ENCODE measurements around the gene KCNJ9. TPM values are rescaled to one million over a fixed set of nuclear protein-coding genes. Genes with fewer than 3 reads are reported as not detected.
"Not testable (repeated sequence)": the region's sequence is repeated elsewhere in the genome, so short reads cannot be mapped to it uniquely, and the experiment has no call there.

KCNJ9 gene
- total RNA-seq, 1 donor from 2014 or later, result not detected

DNA sequence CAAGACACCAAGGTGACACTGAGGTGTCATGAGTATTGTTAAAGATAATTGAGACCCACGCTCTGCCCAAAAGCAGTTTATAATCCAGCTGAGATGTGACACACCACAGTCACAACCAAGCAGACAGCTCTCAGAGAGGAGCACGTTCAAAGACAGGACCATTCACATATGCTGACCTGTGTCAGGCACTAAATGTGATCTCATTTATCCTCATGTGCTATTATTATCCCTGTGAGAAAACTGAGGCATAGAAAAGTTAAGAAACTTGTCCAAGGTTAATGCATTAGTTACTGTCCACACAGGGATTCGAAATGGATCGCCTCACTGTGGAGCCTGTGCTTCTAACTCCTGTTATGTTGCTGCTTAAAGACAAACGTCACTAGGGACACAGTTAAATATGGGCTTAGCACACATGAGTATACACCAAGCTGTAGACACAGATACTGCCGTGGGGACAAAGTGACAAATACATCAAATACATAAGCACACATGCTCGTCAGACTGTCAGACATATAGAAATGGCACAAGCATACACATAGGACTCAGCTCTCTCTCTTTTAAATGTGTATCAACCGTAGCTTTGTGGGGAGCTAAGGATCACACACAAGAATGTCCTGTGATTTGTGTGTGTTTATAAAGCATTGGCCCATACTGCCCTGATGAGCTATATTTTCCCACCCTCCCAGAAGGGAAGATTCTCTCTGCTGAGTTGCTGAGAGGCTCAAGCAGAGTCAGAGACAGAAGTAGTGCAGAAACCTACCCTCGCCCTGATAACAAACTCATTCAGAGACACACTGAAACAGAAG lies 20.6 kb downstream of the KCNJ9 start:
- peak; percentile 46 for DNase-seq (ENCODE audit: low read depth)

DNA sequence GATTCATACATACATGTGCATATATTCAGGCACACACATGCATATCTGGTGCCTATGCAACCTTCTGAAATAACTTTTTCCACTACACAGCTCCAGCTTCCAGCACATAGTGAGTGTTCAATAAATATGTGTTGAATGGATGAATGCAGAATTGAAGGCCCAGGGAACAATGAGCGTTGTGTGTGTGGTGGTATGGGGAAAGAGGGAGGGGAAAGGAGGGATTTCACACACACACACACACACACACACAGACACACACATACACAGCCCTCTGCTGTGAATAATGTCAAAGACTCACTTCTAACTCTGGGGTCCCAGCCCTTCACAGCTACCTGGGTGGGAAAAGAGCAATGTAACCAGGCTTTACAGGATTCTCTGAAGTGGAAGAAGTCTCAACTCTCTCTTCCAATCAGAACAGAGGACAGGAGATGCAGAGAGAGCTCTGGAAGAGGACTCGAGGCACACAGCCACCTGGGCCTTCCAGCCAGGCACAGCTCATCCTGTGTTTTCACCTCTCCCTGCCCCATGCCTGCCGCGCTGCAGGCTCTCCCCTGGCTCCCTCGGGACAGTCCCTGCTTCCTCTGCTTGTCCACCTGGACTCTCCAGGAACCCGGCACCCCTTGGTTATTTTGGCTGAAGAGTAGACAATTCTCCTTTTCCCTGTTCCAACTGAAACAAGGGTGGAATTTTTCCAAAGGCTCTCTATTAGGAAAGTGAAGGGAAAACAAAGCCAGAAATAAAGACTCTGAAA lies 22.5 kb downstream of the KCNJ9 start:
- DNase-seq (ENCODE audit: low read depth), result no peak

DNA sequence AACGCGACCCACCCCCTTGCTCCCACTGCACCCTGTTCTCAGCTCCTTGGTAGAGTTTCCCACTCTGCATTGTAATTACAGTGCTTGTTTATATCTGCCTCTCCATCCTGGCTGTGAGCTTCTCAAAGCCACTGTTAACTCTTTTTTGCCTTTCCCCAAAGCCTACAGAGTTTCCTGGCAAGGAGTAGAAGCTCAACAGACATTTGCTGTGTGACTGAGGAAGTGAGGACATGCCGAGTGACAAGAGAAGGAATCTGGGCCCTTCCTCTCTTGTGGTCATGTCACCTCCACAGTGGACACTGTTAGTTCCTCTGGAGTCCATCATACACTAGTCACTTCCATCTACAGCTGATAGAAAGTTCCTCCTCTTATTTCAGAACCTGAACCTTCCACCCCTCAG lies 23.1 kb downstream of the KCNJ9 start:
- no peak for DNase-seq (ENCODE audit: low read depth)

DNA sequence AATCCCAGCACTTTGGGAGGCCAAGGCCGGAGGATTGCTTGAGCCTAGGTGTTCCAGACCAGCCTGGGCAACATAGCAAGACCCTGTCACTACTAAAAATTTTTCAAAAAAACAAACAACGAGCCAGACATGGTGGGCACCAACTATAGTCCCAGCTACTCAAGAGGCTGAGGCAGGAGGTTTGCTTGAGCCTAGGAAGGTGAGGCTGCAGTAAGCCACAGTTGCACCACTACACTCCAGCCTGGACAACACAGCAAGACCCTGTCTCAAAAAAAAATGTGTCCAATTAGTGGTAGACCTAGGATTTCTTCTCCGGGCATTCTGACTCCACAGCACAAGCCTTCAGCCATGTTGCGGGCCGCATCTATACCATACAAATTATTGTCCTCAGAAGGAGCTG lies 23.8 kb downstream of the KCNJ9 start:
- DNase-seq (ENCODE audit: low read depth), result no peak

DNA sequence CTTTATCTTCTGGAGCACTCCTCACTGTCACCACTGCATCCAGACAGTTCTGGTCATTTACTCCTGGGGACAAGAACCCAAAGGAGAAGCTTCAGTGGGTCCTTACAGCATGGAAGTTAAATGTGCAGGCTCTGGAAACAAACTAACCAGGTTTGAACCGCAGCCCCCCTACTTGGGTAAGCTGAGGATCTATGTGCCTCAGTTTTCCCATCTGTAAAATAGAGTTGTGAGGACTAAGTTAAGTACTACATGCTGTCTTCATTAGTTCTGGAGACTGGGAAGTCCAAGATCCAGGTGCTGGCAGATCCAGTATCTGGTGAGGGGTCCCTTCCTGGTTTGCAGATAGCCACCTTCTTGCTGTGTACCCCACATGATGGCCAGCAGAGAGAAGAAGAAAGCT lies 26.2 kb downstream of the KCNJ9 start:
- no peak for DNase-seq (ENCODE audit: low read depth)

DNA sequence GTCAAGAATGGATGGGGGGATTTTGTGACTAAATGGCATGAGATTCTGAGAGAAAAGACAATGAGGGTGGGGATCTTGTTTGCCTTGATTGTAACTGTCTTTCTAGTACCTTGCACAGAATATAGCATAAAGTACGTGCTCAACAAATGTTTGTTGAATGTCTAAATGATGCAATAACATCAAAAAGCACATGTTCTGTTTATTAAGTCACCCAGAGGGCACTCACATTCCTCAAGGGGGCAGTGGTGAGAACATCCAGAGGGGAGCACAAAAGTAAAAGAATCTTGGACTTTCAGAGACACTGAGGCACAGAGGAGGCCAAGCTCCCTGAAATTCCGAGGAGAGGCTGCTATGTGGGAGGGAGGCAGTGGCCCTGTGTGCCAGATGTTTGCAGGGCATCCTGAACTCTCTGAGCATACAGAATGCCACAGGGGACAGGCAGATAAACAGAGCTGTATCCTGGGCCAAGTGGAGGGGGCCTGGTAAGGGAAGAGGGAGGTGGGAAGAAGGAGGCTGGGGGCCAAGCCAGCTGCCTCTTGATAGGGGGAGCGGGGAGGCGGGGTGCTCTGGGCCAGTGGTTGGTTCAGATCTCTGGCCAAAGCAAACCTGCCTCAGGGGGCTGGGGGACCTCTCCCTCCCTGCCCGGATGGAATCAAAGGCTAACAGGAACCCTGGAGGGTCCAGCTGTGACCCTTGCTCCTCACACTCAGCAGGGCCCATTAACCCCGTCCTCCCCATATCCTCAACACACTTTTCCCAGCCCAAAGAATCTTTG lies 27.7 kb downstream of the KCNJ9 start:
- DNase-seq (ENCODE audit: low read depth), result peak; percentile 72

DNA sequence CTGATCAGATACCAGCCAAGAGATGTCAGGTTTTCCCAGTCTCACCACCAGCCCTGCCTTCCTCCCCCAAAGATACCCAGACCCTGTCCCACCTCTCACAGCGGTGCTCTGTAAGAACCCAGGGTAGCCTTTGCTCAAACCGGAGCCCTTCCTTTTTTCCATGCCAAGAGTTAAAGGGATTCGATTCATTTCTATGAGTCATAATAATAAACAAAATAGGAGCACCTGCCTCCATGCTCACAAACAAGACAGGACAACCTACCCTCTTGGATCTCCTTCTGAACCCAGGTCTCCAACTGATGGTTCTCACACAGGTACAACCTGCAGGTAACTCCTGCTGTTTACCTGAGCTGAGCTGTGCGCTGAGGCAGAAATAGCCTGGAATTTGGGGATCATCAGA lies 28.3 kb downstream of the KCNJ9 start:
- no peak for DNase-seq (ENCODE audit: low read depth)

DNA sequence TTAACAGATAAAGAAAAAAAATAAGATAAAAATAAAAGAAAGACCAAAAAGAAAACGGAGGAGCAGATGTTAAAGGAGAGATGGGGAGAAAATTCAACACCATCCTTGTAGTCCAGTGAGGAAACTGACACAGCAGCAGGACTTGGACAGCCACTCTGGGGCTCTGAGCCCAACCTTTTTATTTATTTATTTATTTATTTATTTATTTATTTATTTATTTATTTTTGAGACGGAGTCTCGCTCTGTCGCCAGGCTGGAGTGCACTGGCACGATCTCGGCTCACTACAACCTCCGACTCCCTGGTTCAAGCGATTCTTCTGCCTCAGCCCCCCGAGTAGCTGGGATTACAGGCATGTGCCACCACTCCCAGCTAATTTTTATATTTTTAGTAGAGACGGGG lies 30.1 kb downstream of the KCNJ9 start:
- DNase-seq (ENCODE audit: low read depth), result not testable (repeated sequence)

DNA sequence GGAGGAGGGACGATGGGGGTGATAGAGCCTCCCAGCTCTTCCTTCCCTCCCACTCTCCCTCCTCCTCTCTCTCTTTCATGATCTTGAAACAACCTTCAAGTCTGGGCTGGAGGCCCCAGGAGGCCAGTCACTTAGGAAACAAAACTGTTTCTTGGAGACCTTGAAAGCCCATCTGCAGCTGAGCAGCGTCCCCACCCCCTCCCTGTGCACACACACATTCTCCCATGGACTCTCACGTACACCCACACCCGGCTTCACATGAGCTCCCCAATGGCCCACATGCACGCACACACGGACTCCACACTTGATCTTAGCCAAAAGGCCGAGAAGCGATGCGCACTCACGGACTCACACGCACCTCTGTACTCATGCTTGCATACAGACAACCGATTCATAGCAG lies 31.0 kb downstream of the KCNJ9 start:
- no peak for DNase-seq (ENCODE audit: low read depth)

DNA sequence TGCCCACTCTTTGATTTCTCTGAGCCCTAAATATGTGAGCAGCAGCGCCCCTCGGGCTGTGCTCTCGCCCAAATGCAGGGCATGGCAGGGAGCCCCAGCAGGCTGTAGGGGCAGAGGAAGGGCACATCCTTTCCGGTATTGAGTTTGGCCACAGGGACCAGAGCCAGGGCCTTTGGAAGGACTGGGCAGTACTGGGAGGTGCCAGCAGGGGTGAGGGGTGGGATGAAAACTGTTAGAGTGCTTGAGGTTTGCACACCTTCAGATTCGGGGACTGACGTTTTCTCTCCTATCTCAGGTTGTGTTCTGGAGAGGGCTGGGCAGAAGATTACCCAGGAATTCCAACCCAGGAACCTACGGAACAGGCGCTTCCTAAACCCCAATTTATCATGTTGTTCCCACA lies 32.1 kb downstream of the KCNJ9 start:
- no peak for DNase-seq (ENCODE audit: low read depth)

DNA sequence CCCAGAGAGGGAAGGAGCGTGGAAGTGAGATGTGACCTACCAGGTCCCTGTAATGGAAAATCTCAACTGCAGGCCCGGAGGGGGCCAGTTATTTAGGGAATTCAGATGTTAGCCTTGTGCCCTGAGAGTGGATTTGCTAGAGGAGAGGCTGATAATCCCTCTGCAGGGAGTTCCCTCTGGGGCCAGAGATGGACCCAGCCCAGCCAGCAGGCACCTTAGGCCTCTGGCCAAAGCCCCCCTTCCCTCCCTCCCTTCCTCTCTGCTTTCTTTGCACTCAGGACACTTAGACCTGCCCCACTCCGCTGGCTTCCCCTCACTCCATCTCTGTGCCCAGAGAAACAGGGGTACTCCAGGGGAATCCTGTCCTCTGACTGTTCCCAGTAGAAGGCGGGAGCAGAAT lies 32.7 kb downstream of the KCNJ9 start:
- no peak for DNase-seq (ENCODE audit: low read depth)

DNA sequence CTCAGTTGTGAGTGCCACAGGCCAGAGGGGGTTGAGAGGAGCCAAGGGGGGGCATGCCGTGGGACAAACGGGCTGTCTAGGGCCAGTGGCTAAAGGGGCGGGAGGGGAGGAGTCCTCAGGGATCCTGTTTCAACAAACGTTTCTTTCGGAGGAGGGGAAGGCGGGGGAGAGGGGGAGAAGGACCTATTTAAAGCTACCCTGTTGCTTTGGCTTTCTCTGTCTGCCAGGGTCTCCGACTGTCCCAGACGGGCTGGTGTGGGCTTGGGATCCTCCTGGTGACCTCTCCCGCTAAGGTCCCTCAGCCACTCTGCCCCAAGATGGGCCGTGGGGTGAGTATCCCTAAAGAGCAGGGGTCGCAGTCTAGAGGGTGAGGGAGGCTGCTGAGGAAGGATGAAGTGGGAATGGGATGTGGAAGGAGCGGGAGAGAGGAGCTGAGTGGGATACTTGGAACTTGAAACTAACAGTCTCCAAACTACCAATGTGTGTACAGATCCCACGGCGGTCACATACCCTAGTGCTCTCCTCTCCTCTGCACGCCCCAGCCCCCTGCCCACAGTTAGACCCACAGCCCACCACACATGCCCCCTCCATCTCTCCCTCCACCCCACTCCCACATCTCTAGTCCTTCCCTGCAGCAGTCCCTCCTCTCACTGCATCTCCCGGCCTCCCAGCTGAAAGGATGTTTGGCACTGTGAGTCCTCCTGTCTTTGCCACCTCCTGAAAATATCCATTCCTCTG lies 34.4 kb downstream of the KCNJ9 start, which contains the start of gene ATP1A2:
ATP1A2 (plus strand) TSS at position 215 of the 738 bp plus-strand sequence; CDS start at position 318, 103 bp downstream.
- DNase-seq (ENCODE audit: low read depth), result no peak

DNA sequence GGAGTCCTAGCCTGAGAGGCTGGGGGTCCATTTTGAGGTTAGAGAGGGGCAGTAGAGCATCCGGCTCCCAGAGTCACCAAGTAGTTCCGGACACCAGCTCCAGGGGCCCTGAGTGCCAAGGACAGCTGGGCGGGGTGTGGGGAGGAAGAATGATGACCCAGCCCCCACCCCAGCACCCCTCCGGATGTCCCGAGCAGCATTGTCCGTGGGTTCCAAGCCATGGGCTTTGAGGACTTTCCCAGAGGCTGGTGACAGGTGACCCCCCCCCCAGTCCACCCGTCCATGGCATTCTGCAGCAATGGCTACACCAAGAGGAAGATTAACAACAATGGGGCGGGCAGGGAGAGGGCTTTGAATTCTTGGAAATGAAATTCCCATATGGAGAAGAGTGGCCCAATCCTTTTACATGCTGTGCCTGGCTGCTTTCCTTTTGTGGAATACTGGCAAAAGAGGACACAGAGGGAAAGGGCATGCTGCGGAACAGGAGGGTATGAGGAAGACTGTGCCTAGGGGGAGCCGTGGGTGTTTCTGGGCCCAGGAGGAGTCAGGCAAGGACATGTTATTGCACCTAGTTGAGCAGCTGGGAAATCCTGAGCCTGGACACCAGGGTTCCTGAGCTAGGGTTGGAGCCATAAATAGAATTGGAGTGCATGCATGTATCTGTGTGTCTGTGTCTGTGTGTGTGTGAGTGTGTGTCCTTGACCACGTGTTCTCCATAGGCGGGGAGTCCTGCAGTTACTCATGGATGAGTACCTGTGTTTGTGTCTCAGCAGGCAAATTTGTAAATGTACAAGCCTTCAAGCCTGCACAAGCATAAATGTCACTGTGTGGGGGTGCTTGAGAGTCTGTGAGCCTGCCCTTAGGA lies 35.2 kb downstream of the KCNJ9 start:
- DNase-seq (ENCODE audit: low read depth), result peak; percentile 85

DNA sequence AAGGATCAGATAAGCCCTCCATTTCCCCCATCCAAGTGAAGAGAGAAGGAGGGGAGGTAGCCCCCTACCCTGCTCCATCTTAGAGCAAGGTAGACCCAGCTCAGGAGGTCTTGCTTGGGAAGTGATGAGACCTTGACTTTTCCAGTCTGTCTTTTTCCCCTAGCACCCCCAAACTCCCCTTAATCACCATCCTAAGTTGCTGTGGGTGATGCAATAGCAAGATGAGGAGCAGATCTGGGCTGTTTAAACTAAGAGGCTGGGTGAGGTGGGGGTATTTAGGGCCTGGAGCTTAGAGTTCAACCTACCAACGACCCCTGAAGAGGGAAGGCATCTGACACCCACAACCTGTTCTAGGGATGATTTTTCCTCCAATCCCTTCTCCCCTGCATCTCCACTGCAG lies 36.0 kb downstream of the KCNJ9 start:
- no peak for DNase-seq (ENCODE audit: low read depth)

DNA sequence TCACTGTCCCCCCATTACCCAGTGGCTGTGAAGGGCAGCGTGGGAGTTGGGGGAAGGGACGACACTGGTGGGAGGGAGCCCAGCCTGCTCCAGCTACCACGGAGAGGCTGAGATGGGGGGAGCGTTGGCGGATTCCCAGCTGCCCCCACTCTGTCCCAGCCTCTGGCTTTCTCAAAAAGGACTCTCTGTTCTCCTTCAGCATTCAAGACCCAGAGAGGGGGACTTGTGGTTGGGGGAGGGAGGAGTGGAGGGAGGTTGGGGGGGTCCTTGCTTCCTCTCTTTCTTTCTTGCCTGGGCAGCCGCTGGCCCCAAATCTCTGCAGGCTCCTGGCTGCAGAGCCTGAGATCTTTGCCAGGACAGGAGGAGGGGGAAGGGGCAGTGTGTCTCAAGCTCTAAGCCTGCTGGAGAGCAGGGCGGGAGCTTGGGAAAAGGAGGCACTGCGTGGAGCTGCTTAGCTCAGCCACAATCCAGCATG lies 36.4 kb downstream of the KCNJ9 start:
- peak; percentile 57 for DNase-seq (ENCODE audit: low read depth)

DNA sequence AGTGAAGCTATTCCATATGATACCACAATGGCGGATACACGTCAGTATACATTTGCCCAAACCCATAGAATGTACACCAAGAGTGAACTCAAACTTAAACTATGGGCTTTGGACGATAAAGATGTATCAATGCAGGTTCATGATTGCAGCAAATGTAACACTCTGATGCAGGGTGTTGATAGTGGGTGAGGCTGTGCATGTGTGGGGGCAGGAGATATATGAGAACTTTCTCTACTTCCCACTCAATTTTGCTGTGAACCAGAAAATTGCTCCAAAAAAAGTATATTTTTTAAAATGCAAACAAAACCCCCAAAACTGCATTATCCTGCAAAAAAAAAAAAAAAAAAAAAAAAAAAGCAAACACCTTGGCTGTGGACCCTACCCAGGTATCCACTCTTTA lies 37.6 kb downstream of the KCNJ9 start:
- DNase-seq (ENCODE audit: low read depth), result no peak

DNA sequence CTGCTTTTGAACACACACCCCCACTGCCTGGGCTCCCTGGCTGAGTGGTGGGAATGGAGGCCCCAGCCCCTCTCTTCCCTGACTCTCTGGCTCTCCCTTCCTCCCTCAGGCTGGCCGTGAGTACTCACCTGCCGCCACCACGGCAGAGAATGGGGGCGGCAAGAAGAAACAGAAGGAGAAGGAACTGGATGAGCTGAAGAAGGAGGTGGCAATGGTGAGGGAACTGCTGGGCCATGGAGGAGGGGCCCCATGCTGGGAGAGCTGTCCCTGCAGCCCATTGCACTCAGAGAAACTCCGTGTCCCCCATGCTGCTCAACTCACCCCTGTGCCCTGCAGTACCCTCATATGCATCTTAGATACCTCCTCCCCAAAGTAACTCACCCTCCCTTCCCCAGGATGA lies 39.5 kb downstream of the KCNJ9 start:
- DNase-seq (ENCODE audit: low read depth), result no peak

DNA sequence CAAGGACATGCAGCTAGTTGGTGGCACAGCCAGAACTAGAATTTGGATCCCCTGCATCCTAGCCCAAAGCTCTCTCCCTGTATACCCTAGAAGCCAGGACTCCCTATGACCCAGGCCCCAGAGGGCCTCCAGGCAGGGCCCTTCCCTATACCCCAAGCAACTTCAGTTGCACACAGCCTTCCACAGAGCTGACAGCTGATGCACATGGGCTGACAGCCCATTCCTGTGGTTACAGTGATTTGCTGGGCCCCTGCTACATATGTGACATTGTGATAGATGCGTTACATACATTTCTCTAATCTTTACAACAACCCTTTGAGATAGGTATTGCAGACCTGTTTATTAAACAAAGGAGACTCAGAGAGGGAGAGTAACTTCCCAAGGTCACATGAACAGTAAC lies 40.0 kb downstream of the KCNJ9 start:
- DNase-seq (ENCODE audit: low read depth), result peak; percentile 61

DNA sequence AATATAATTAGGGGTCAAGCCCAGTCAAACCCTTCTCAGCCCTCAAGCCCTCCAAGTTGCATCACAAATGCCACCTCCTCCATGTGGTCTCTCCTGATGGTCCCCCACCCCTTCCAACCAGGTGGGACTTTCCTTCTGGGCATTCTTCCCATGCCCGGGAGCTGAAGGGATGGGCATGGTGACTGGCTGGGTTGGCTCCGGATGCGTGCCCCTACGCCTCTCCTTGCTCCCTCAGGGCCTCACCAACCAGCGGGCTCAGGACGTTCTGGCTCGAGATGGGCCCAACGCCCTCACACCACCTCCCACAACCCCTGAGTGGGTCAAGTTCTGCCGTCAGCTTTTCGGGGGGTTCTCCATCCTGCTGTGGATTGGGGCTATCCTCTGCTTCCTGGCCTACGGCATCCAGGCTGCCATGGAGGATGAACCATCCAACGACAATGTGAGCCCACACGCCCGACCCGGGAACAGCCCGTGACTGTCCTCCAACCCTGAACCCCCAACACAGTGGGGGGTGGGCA lies 41.7 kb downstream of the KCNJ9 start:
- DNase-seq (ENCODE audit: low read depth), result no peak

DNA sequence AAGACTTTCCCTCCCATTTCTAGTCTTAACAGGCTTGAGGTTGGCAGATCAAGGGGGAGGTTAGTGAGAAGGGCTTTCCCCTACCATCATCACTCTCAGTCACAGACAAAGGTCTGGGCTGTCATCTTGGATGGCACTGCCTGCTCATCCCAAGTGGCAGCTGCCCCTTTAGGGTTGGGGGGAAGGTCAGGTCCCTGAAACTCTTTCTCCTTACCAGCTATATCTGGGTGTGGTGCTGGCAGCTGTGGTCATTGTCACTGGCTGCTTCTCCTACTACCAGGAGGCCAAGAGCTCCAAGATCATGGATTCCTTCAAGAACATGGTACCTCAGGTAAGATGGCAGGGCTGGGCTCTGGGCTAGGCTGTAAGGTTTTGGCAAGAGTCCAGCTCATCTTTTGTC lies 42.4 kb downstream of the KCNJ9 start:
- peak; percentile 84 for DNase-seq (ENCODE audit: low read depth)
